ENCODE data around the gene C11orf24. TPM values are rescaled to one million over a fixed set of nuclear protein-coding genes. Genes with fewer than 3 reads are reported as not detected.
A peak's percentile ranks its signal among the peaks of the same experiment; 100 is the strongest.

C11orf24 gene
- total and polyA plus RNA-seq, 9 of the 15 experiments (the other 6 are each of a cell fraction or from before 2014, with no cell fraction given), result 2.0 to 65.2 (median 32.5) TPM

- TF ChIP-seq TFE3 (CRISPR knock-in tag; IDR thresholded peaks at IDR 0.05), result no peak
- no peak for TF ChIP-seq TCFL5 (CRISPR knock-in tag; conservative IDR thresholded peaks at IDR 0.05)
- no peak for TF ChIP-seq PHF21A (IDR thresholded peaks at IDR 0.05; ENCODE audit: borderline replicate concordance, low read depth)
- TF ChIP-seq ZNF282 (CRISPR knock-in tag; IDR thresholded peaks at IDR 0.05), result no peak
- TF ChIP-seq ZKSCAN8 (CRISPR knock-in tag; IDR thresholded peaks at IDR 0.05), result no peak
- no peak for TF ChIP-seq CCAR2 (IDR thresholded peaks at IDR 0.05; ENCODE audit: low read depth, low read length)
- TF ChIP-seq RBBP5 (IDR thresholded peaks at IDR 0.05; ENCODE audit: borderline replicate concordance, insufficient read depth, low read length, poor library complexity, severe bottlenecking), result peak; percentile 68
- peak; percentile 37; the same call in 1 of the 2 replicates for TF ChIP-seq ZBTB33 (CRISPR knock-in tag; IDR thresholded peaks at IDR 0.05)
- TF ChIP-seq GTF2B (IDR thresholded peaks at IDR 0.05; ENCODE audit: extremely low read depth, insufficient read length), result no peak
- peak in 1 of 2 experiments; percentile 22; a peak in 1 of 4 replicates for TF ChIP-seq HDAC1 (IDR thresholded peaks at IDR 0.05)
- peak; percentile 65 to 74; a peak in 2 of 4 replicates for TF ChIP-seq UBTF (IDR thresholded peaks at IDR 0.05; ENCODE audit: borderline replicate concordance in 1 of 2, low read depth in 2 of 2, low read length in 2 of 2)
- 0 out of 2 replicates have a peak, but pooled peaks have one; percentile 2 for TF ChIP-seq FOXK1 (CRISPR knock-in tag; IDR thresholded peaks at IDR 0.05; ENCODE audit: borderline replicate concordance)
- TF ChIP-seq HNRNPLL (IDR thresholded peaks at IDR 0.05; ENCODE audit: low read depth, low read length, poor library complexity, severe bottlenecking), result no peak
Observed at GRCh38 chr11:68312780-68313573, 41.2 kb upstream of the C11orf24 start (continued).
